Astrocyte (in vitro differentiated cells and primary cell): ENCODE measurements around the gene PLB1. TPM values are rescaled to one million over a fixed set of nuclear protein-coding genes. Genes with fewer than 3 reads are reported as not detected.

Experiments
- DNase-seq: peaks from one replicate; pipeline ENCODE4 v3.0.0-alpha.2; 2010; ENCODE audit warnings: low read depth
- FAIRE-seq: peaks from 2 replicates; lab custom pipeline; 2011; peaks lifted over from hg19 to GRCh38; lab: Jason Lieb, UNC
- H2AFZ ChIP-seq: 2 replicates; pipeline ENCODE4 v1.6.0; 2012; ENCODE audit warnings: low read depth, low read length, inconsistent platforms
- H3K27ac ChIP-seq: 2 replicates; pipeline ENCODE4 v1.5.1; 2011; ENCODE audit warnings: low read depth, low read length, inconsistent platforms
- H3K27me3 ChIP-seq: 2 replicates; pipeline ENCODE4 v1.6.0; 2011; ENCODE audit warnings: low read length, inconsistent platforms; ENCODE audit not compliant: insufficient read depth
- H3K36me3 ChIP-seq: 2 replicates; pipeline ENCODE4 v1.5.1; 2011; ENCODE audit warnings: low read length, inconsistent platforms; ENCODE audit not compliant: insufficient read depth
- H3K4me1 ChIP-seq: 2 replicates; pipeline ENCODE4 v1.5.1; 2011; ENCODE audit warnings: low read length, inconsistent platforms; ENCODE audit not compliant: insufficient read depth
- H3K4me2 ChIP-seq: 2 replicates; pipeline ENCODE4 v1.6.0; 2012; ENCODE audit warnings: low read length, inconsistent platforms
- H3K4me3 ChIP-seq: 2 replicates; pipeline ENCODE4 v1.5.1; 2011; ENCODE audit warnings: low read depth, mild to moderate bottlenecking, low read length, inconsistent platforms; ENCODE audit not compliant: insufficient read depth
- H3K79me2 ChIP-seq: 2 replicates; pipeline ENCODE4 v1.6.0; 2012; ENCODE audit warnings: mild to moderate bottlenecking, low read length, inconsistent platforms; ENCODE audit not compliant: insufficient read depth
- H3K9ac ChIP-seq: 2 replicates; pipeline ENCODE4 v1.6.0; 2012; ENCODE audit warnings: mild to moderate bottlenecking, low read length, inconsistent platforms
- H3K9me3 ChIP-seq: 2 replicates; pipeline ENCODE4 v1.5.1; 2012; ENCODE audit warnings: low read depth, mild to moderate bottlenecking, low read length, inconsistent platforms; ENCODE audit not compliant: insufficient read depth
- H4K20me1 ChIP-seq: 2 replicates; pipeline ENCODE4 v1.6.0; 2012; ENCODE audit warnings: low read length, inconsistent platforms; ENCODE audit not compliant: insufficient read depth
- H3K27ac Mint-ChIP-seq: one replicate; pipeline ENCODE4 v1.8.0; 2021; ENCODE audit warnings: mild to moderate bottlenecking, mixed read lengths; ENCODE audit not compliant: unreplicated experiment
- H3K27me3 Mint-ChIP-seq: one replicate; pipeline ENCODE4 v1.8.0; 2021; ENCODE audit warnings: low read depth, mixed read lengths; ENCODE audit not compliant: unreplicated experiment
- H3K36me3 Mint-ChIP-seq: one replicate; pipeline ENCODE4 v1.8.0; 2021; ENCODE audit warnings: low read depth, mixed read lengths; ENCODE audit not compliant: unreplicated experiment
- H3K4me1 Mint-ChIP-seq: one replicate; pipeline ENCODE4 v1.8.0; 2021; ENCODE audit warnings: low read depth, mixed read lengths; ENCODE audit not compliant: unreplicated experiment
- H3K4me3 Mint-ChIP-seq: one replicate; pipeline ENCODE4 v1.8.0; 2021; ENCODE audit warnings: mild to moderate bottlenecking, moderate library complexity, mixed read lengths; ENCODE audit not compliant: unreplicated experiment
- H3K9me3 Mint-ChIP-seq: one replicate; pipeline ENCODE4 v1.8.0; 2021; ENCODE audit warnings: mild to moderate bottlenecking, mixed read lengths; ENCODE audit not compliant: unreplicated experiment
- CTCF ChIP-seq: IDR thresholded peaks from 2 replicates; pipeline ENCODE4 v1.5.1; 2011; ENCODE audit warnings: low read depth, mild to moderate bottlenecking, inconsistent platforms, low read length, moderate library complexity; ENCODE audit not compliant: insufficient read depth
- EZH2 ChIP-seq: IDR thresholded peaks from 2 replicates; pipeline ENCODE4 v1.6.1; 2012; ENCODE audit warnings: mild to moderate bottlenecking, low read length, inconsistent platforms; ENCODE audit not compliant: insufficient read depth
- total RNA-seq: library from RNA; stranded (reverse); gene quantifications from 2 replicates; pipeline ENCODE4 v1.2.1, GENCODE V29; 2021

PLB1 gene
- total RNA-seq, 1 donor from 2014 or later, result 0.98 TPM

DNA sequence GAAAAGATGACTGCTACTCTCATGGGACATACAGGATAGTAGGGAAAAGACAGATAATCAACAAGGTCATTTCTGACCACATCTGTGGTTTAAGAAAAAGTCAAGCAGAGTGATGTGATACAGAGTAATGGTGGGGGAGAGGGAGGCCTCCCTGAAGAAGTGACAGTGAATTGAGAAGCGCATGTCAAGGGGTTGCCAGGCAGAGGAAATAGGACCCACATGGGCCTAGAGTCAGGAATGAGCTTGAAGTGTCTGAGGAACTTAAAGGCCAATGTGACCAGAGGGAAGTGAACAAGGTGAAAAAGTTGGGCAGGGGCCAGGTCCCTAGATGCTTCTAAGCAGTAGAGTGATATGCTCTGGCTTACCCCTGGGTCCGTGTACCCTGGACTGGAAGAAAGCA, 142.2 kb downstream of the PLB1 start:
- peaks cover 4% of the 10 kb centered on the region for H3K36me3 Mint-ChIP-seq
- H3K9ac ChIP-seq, result no peak overlapping the region
- H3K27me3 ChIP-seq, result no peaks in the 10 kb centered on the region
- H3K36me3 ChIP-seq, result no peaks in the 10 kb centered on the region
- no peak overlapping the region for H3K27ac Mint-ChIP-seq
- no peaks in the 10 kb centered on the region for H4K20me1 ChIP-seq
- H3K9me3 Mint-ChIP-seq, result peaks cover 7% of the 10 kb centered on the region
- no peak overlapping the region for H2AFZ ChIP-seq
- peaks cover 44% of the 10 kb centered on the region for H3K4me1 Mint-ChIP-seq
- H3K4me3 Mint-ChIP-seq, result no peak overlapping the region
- DNase-seq, result no peak
- H3K4me2 ChIP-seq, result no peak overlapping the region
- no peaks in the 10 kb centered on the region for H3K9me3 ChIP-seq
- peaks cover 11% of the 10 kb centered on the region for H3K4me1 ChIP-seq
- no peak overlapping the region for H3K27ac ChIP-seq
- H3K27me3 Mint-ChIP-seq, result peaks cover 17% of the 10 kb centered on the region
- FAIRE-seq, result no peak
- no peaks in the 10 kb centered on the region for H3K79me2 ChIP-seq
- TF ChIP-seq EZH2, result no peak
- no peak for TF ChIP-seq CTCF
- H3K4me3 ChIP-seq, result no peak overlapping the region

DNA sequence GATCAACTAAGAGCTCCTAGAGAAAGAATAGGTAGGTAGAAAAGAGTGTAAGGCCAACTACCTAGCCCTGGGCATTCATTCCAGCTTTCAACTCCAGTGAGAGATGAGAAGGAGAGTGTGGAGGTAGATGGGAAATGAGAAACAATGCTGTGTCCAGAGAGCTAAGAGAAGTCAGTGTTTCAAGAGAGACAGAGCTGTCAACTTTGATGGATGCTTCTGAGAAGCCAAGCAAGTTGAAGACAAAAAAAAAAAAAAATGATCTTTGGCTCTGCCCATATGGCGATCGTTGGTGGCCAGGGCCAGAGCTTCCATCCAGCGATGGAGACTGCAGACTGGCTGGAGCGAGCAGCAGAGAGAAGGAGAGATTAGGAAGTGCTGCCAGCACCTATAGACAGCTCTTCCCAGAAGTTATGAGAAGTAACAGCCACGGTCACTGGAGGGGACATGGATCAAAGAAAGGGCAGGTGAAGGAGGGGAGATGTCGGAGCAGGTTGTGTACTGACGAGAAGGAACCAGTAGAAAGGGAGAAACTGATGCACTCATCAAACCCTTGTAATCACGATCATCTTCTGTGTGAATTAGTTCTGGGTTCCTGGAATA, 143.3 kb downstream of the PLB1 start:
- Mint-ChIP-seq H3K9me3 (peaks cover 7% of the 10 kb centered on the region), H3K4me1 (peaks cover 34% of the 10 kb centered on the region), H3K36me3 (peaks cover 4% of the 10 kb centered on the region), H3K4me3 (peak overlapping the region; percentile 61), H3K27me3 (peaks cover 17% of the 10 kb centered on the region), H3K27ac (no peak overlapping the region)
- no peaks in the 10 kb centered on the region for H3K9me3 ChIP-seq
- H3K4me3 ChIP-seq, result no peak overlapping the region
- no peak overlapping the region for H3K9ac ChIP-seq
- no peak overlapping the region for H3K4me2 ChIP-seq
- no peaks in the 10 kb centered on the region for H3K36me3 ChIP-seq
- H2AFZ ChIP-seq, result no peak overlapping the region
- TF ChIP-seq CTCF (no peak), EZH2 (no peak)
- H3K79me2 ChIP-seq, result no peaks in the 10 kb centered on the region
- FAIRE-seq (no peak), DNase-seq (no peak)
- H3K4me1 ChIP-seq, result peaks cover 13% of the 10 kb centered on the region
- H3K27me3 ChIP-seq, result no peaks in the 10 kb centered on the region
- H4K20me1 ChIP-seq, result no peaks in the 10 kb centered on the region
- no peak overlapping the region for H3K27ac ChIP-seq

- H3K27me3 ChIP-seq, result no peaks in the 10 kb centered on the region
- peaks cover 35% of the 10 kb centered on the region for H3K4me1 Mint-ChIP-seq
- H3K27ac ChIP-seq, result no peak overlapping the region
- H2AFZ ChIP-seq, result no peak overlapping the region
- H3K27me3 Mint-ChIP-seq, result peaks cover 17% of the 10 kb centered on the region
- no peak overlapping the region for H3K4me2 ChIP-seq
- no peak overlapping the region for H3K4me3 Mint-ChIP-seq
- no peak for FAIRE-seq
- peaks cover 7% of the 10 kb centered on the region for H3K9me3 Mint-ChIP-seq
- DNase-seq, result no peak
- no peak overlapping the region for H3K9ac ChIP-seq
- no peaks in the 10 kb centered on the region for H3K36me3 ChIP-seq
- H3K4me3 ChIP-seq, result no peak overlapping the region
- H3K36me3 Mint-ChIP-seq, result peaks cover 4% of the 10 kb centered on the region
- H3K9me3 ChIP-seq, result no peaks in the 10 kb centered on the region
- H3K79me2 ChIP-seq, result no peaks in the 10 kb centered on the region
- H3K4me1 ChIP-seq, result peaks cover 15% of the 10 kb centered on the region
- H4K20me1 ChIP-seq, result no peaks in the 10 kb centered on the region
- peak overlapping the region; percentile 58 for H3K27ac Mint-ChIP-seq
- TF ChIP-seq EZH2 (no peak), CTCF (no peak)
Measured at GRCh38 chr2:28639836-28640235, 144.0 kb downstream of the PLB1 start.
